Loucy (cell line): ENCODE measurements around the gene ZFAND3.
"Not testable (repeated sequence)": the region's sequence is repeated elsewhere in the genome, so short reads cannot be mapped to it uniquely, and the experiment has no call there.

Experiments
- H2AFZ ChIP-seq: fragments of 200-600 bp; sonication (generic); 2 replicates; pipeline ENCODE4 v1.6.0; 2016; ENCODE audit warnings: antibody characterized with exemption, mild to moderate bottlenecking, low read length, moderate library complexity
- H3F3A ChIP-seq: fragments of 200-600 bp; 2 replicates; pipeline ENCODE4 v1.6.0; 2016; ENCODE audit warnings: antibody characterized with exemption, low read depth, mild to moderate bottlenecking
- H3K27me3 ChIP-seq: fragments of 200-600 bp; sonication (generic); 2 replicates; pipeline ENCODE4 v1.6.1; 2014; ENCODE audit warnings: low read length, mild to moderate bottlenecking; ENCODE audit not compliant: insufficient read depth, poor library complexity, severe bottlenecking
- H3K36me3 ChIP-seq: fragments of 200-600 bp; sonication (generic); 2 replicates; pipeline ENCODE4 v1.6.1; 2016; ENCODE audit warnings: low read length; ENCODE audit not compliant: insufficient read depth
- H3K4me1 ChIP-seq: fragments of 200-600 bp; sonication (generic); 2 replicates; pipeline ENCODE4 v1.5.1; 2014; ENCODE audit warnings: low read length, mild to moderate bottlenecking; ENCODE audit not compliant: insufficient read depth, poor library complexity, severe bottlenecking
- H3K4me2 ChIP-seq: fragments of 200-600 bp; sonication (generic); 2 replicates; pipeline ENCODE4 v1.6.0; 2014; ENCODE audit warnings: antibody characterized with exemption, low read length, low read depth, mild to moderate bottlenecking; ENCODE audit not compliant: poor library complexity, severe bottlenecking
- H3K4me3 ChIP-seq: fragments of 200-600 bp; sonication (generic); 2 replicates; pipeline ENCODE4 v1.5.1; 2014; ENCODE audit warnings: low read length, mild to moderate bottlenecking, mixed read lengths; ENCODE audit not compliant: poor library complexity, severe bottlenecking
- H3K79me2 ChIP-seq: fragments of 200-600 bp; sonication (generic); 2 replicates; pipeline ENCODE4 v1.6.1; 2014; ENCODE audit warnings: low read length; ENCODE audit not compliant: insufficient read depth
- H3K9ac ChIP-seq: fragments of 200-600 bp; sonication (generic); 2 replicates; pipeline ENCODE4 v1.6.0; 2014; ENCODE audit warnings: mild to moderate bottlenecking, low read depth, low read length, moderate library complexity; ENCODE audit not compliant: poor library complexity, severe bottlenecking
- H3K9me2 ChIP-seq: fragments of 200-600 bp; sonication (generic); replicated peaks from 2 replicates; pipeline ENCODE4 v1.6.1; 2016; ENCODE audit warnings: low read depth, low read length, mixed read lengths
- H3K9me3 ChIP-seq: fragments of 200-600 bp; sonication (generic); 2 replicates; pipeline ENCODE4 v1.6.1; 2014; ENCODE audit warnings: mild to moderate bottlenecking, antibody characterized with exemption, low read length, low read depth; ENCODE audit not compliant: insufficient read depth
- H4K20me1 ChIP-seq: fragments of 200-600 bp; sonication (generic); 2 replicates; pipeline ENCODE4 v1.6.0; 2014; ENCODE audit warnings: antibody characterized with exemption, low read length, mild to moderate bottlenecking; ENCODE audit not compliant: insufficient read depth, poor library complexity, severe bottlenecking
- CTCF ChIP-seq: fragments of 200-600 bp; sonication (generic); conservative IDR thresholded peaks from 2 replicates; pipeline ENCODE4 v1.5.1; 2014; ENCODE audit warnings: mild to moderate bottlenecking, antibody characterized with exemption, low read length
- EZH2phosphoT487 ChIP-seq: fragments of 200-600 bp; IDR thresholded peaks from 2 replicates; pipeline ENCODE4 v1.6.1; 2018; ENCODE audit warnings: antibody characterized with exemption, mild to moderate bottlenecking, moderate library complexity, borderline replicate concordance

ZFAND3 gene

GRCh38 chr6:38119516-38119915 is 300.0 kb downstream of the ZFAND3 start:
- Histone ChIP-seq H3K9me3 (no peaks in the 10 kb centered on the region), H3K36me3 (peaks cover 52% of the 10 kb centered on the region; the same call in 1 of the 2 replicates), H3K79me2 (0 out of 2 replicates have a peak, but pooled peaks cover under 1% of the 10 kb centered on the region), H3K4me3 (no peak overlapping the region), H3K9me2 (no peaks in the 10 kb centered on the region), H3K4me1 (peaks cover 14% of the 10 kb centered on the region), H3K4me2 (no peak overlapping the region), H3K27me3 (no peaks in the 10 kb centered on the region), H2AFZ (no peak overlapping the region), H3F3A (no peaks in the 10 kb centered on the region), H4K20me1 (no peaks in the 10 kb centered on the region), H3K9ac (no peak overlapping the region)
- no peak for TF ChIP-seq CTCF
- TF ChIP-seq EZH2phosphoT487: no peak

GRCh38 chr6:38124224-38124926 is 304.8 kb downstream of the ZFAND3 start:
- not testable (repeated sequence) for H3K9me3 ChIP-seq, H3K27me3 ChIP-seq, H3K4me1 ChIP-seq, H3K9me2 ChIP-seq, H2AFZ ChIP-seq, H4K20me1 ChIP-seq, H3K79me2 ChIP-seq, H3F3A ChIP-seq, H3K9ac ChIP-seq, H3K4me3 ChIP-seq, H3K4me2 ChIP-seq
- H3K36me3 ChIP-seq: peaks cover 37% of the 10 kb centered on the region; the same call in 1 of the 2 replicates

GRCh38 chr6:38127284-38127683 is 307.8 kb downstream of the ZFAND3 start:
- peaks cover 9% of the 10 kb centered on the region; the same call in 1 of the 2 replicates for H3K79me2 ChIP-seq
- H3K27me3 ChIP-seq: no peaks in the 10 kb centered on the region
- H3K9me2 ChIP-seq: no peaks in the 10 kb centered on the region
- no peaks in the 10 kb centered on the region for H3K4me1 ChIP-seq
- no peak overlapping the region for H2AFZ ChIP-seq
- no peak overlapping the region for H3K4me3 ChIP-seq
- H4K20me1 ChIP-seq: peaks cover 4% of the 10 kb centered on the region
- TF ChIP-seq CTCF: no peak; the same call in 1 of the 2 replicates
- no peak for TF ChIP-seq EZH2phosphoT487
- no peaks in the 10 kb centered on the region for H3F3A ChIP-seq
- no peaks in the 10 kb centered on the region for H3K9me3 ChIP-seq
- H3K9ac ChIP-seq: no peak overlapping the region
- no peak overlapping the region for H3K4me2 ChIP-seq
- H3K36me3 ChIP-seq: peaks cover 16% of the 10 kb centered on the region; the same call in 1 of the 2 replicates

- no peak overlapping the region for H2AFZ ChIP-seq
- no peaks in the 10 kb centered on the region for H3K27me3 ChIP-seq
- H3F3A ChIP-seq: no peaks in the 10 kb centered on the region
- no peak overlapping the region for H3K4me3 ChIP-seq
- no peaks in the 10 kb centered on the region for H3K4me1 ChIP-seq
- peaks cover 4% of the 10 kb centered on the region for H4K20me1 ChIP-seq
- TF ChIP-seq EZH2phosphoT487 (no peak), CTCF (no peak)
- peaks cover 6% of the 10 kb centered on the region; the same call in 1 of the 2 replicates for H3K36me3 ChIP-seq
- no peak overlapping the region for H3K9ac ChIP-seq
- H3K4me2 ChIP-seq: no peak overlapping the region
- H3K9me3 ChIP-seq: no peaks in the 10 kb centered on the region
- no peaks in the 10 kb centered on the region for H3K9me2 ChIP-seq
- peaks cover 22% of the 10 kb centered on the region; the same call in 1 of the 2 replicates for H3K79me2 ChIP-seq
Measured at GRCh38 chr6:38131527-38131965, 312.0 kb downstream of the ZFAND3 start.
